Measurements from ENCODE around the gene TENT5D.

Gene TENT5D

GRCh38 chrX:80485543-80485942 lies 65.3 kb downstream of the TENT5D start:
- CTCF ChIA-PET: no interaction called here

GRCh38 chrX:80486299-80486698 lies 66.1 kb downstream of the TENT5D start:
- H3K9me3 ChIP-seq (ENCODE audit: control insufficient read depth, insufficient read depth, low read depth, low read length): peaks cover 5% of the 10 kb centered on the region; the same call in 1 of the 2 replicates
- ChIA-PET CTCF (no interaction called here), POLR2A (no interaction called here)
- no peak overlapping the region for H3K4me3 ChIP-seq (ENCODE audit: low read depth, low read length)
- no peak for TF ChIP-seq CTCF (tag by site-specific recombination; IDR thresholded peaks at IDR 0.05)
- no peak for TF ChIP-seq BCL11B (tag by site-specific recombination; IDR thresholded peaks at IDR 0.05; ENCODE audit: low read depth)
- TF ChIP-seq ZNF433 (tag by site-specific recombination; IDR thresholded peaks at IDR 0.05; ENCODE audit: low read depth): no peak
- TF ChIP-seq GLI4 (tag by site-specific recombination; IDR thresholded peaks at IDR 0.05): no peak
- no peak for TF ChIP-seq ZNF701 (tag by site-specific recombination; IDR thresholded peaks at IDR 0.05)
- no peak for TF ChIP-seq ZNF623 (tag by site-specific recombination; IDR thresholded peaks at IDR 0.05)
- no peak for TF ChIP-seq ZNF510 (tag by site-specific recombination; IDR thresholded peaks at IDR 0.05; ENCODE audit: insufficient replicate concordance)
- no peak for TF ChIP-seq ZNF768 (tag by site-specific recombination; IDR thresholded peaks at IDR 0.05)
- TF ChIP-seq ZNF23 (tag by site-specific recombination; IDR thresholded peaks at IDR 0.05; ENCODE audit: borderline replicate concordance): no peak
- no peak for TF ChIP-seq ZNF645 (tag by site-specific recombination; IDR thresholded peaks at IDR 0.05)
- TF ChIP-seq SETDB1 (IDR thresholded peaks at IDR 0.05; ENCODE audit: insufficient read length, low read length): no peak
- TF ChIP-seq ZNF529 (tag by site-specific recombination; IDR thresholded peaks at IDR 0.05; ENCODE audit: insufficient replicate concordance): no peak
- no peaks in the 10 kb centered on the region for H3K36me3 ChIP-seq (ENCODE audit: control insufficient read depth in 2 of 2, insufficient read depth in 1 of 2, low read length in 2 of 2)
- no peak overlapping the region for H3K27ac ChIP-seq (ENCODE audit: extremely low read depth, low read depth, low read length)
- no peaks in the 10 kb centered on the region for H3K4me1 ChIP-seq (ENCODE audit: control insufficient read depth, insufficient read depth, low read length)

More at GRCh38 chrX:80485543-80485942, 65.3 kb downstream of the TENT5D start:
- Histone ChIP-seq H3K27ac (ENCODE audit: extremely low read depth, low read depth, low read length) (no peak overlapping the region), H3K4me3 (ENCODE audit: low read depth, low read length) (no peak overlapping the region), H3K36me3 (ENCODE audit: control insufficient read depth in 2 of 2, insufficient read depth in 1 of 2, low read length in 2 of 2) (no peaks in the 10 kb centered on the region), H3K4me1 (ENCODE audit: control insufficient read depth, insufficient read depth, low read length) (no peaks in the 10 kb centered on the region), H3K9me3 (ENCODE audit: control insufficient read depth, insufficient read depth, low read depth, low read length) (peaks cover 5% of the 10 kb centered on the region; the same call in 1 of the 2 replicates)
- no peak for TF ChIP-seq HOXD13 (CRISPR knock-in tag; IDR thresholded peaks at IDR 0.05; ENCODE audit: borderline replicate concordance)
- no peak for TF ChIP-seq HOXA7 (CRISPR knock-in tag; IDR thresholded peaks at IDR 0.05; ENCODE audit: borderline replicate concordance)
- no peak for TF ChIP-seq ZNF211 (tag by site-specific recombination; IDR thresholded peaks at IDR 0.05; ENCODE audit: low read depth)
- no peak for TF ChIP-seq OVOL3 (tag by site-specific recombination; IDR thresholded peaks at IDR 0.05)
- POLR2A ChIA-PET: no interaction called here

GRCh38 chrX:80489166-80489565 lies 68.9 kb downstream of the TENT5D start:
- Histone ChIP-seq H3K4me1 (ENCODE audit: control insufficient read depth, insufficient read depth, low read length) (no peaks in the 10 kb centered on the region), H3K9me3 (ENCODE audit: control insufficient read depth, insufficient read depth, low read depth, low read length) (peaks cover 5% of the 10 kb centered on the region; the same call in 1 of the 2 replicates), H3K36me3 (ENCODE audit: control insufficient read depth in 2 of 2, insufficient read depth in 1 of 2, low read length in 2 of 2) (no peaks in the 10 kb centered on the region), H3K4me3 (ENCODE audit: low read depth, low read length) (no peak overlapping the region), H3K27ac (ENCODE audit: extremely low read depth, low read depth, low read length) (no peak overlapping the region)
- ChIA-PET POLR2A (no interaction called here), CTCF (no interaction called here)
- no peak for TF ChIP-seq TSHZ1 (tag by site-specific recombination; IDR thresholded peaks at IDR 0.05; ENCODE audit: borderline replicate concordance)
- no peak for TF ChIP-seq ZNF175 (tag by site-specific recombination; IDR thresholded peaks at IDR 0.05)
- no peak for TF ChIP-seq ZNF211 (tag by site-specific recombination; IDR thresholded peaks at IDR 0.05; ENCODE audit: low read depth)
- no peak for TF ChIP-seq ZNF248 (tag by site-specific recombination; IDR thresholded peaks at IDR 0.05)
- no peak for TF ChIP-seq ZNF664 (tag by site-specific recombination; IDR thresholded peaks at IDR 0.05)
- TF ChIP-seq ZNF140 (tag by site-specific recombination; IDR thresholded peaks at IDR 0.05): no peak
- TF ChIP-seq ZBTB26 (tag by site-specific recombination; optimal IDR thresholded peaks at IDR 0.05): no peak
- TF ChIP-seq KLF10 (tag by site-specific recombination; IDR thresholded peaks at IDR 0.05): no peak
- TF ChIP-seq ZNF639 (tag by site-specific recombination; IDR thresholded peaks at IDR 0.05): no peak
